GM12875 (cell line): ENCODE measurements around the gene LRIT2.

ENCODE experiments used
- H3K4me3 ChIP-seq: one replicate; pipeline ENCODE4 v1.5.1; 2011; ENCODE audit warnings: low read depth, low read length, control low read depth
- TF ChIP-seq, protein P1 (sequence below): IDR thresholded peaks from 2 replicates; pipeline ENCODE4 v1.5.1; 2011; ENCODE audit warnings: low read depth, mild to moderate bottlenecking, control low read depth, inconsistent platforms, low read length, moderate library complexity, borderline replicate concordance; ENCODE audit not compliant: insufficient read depth

The LRIT2 gene, protein sequence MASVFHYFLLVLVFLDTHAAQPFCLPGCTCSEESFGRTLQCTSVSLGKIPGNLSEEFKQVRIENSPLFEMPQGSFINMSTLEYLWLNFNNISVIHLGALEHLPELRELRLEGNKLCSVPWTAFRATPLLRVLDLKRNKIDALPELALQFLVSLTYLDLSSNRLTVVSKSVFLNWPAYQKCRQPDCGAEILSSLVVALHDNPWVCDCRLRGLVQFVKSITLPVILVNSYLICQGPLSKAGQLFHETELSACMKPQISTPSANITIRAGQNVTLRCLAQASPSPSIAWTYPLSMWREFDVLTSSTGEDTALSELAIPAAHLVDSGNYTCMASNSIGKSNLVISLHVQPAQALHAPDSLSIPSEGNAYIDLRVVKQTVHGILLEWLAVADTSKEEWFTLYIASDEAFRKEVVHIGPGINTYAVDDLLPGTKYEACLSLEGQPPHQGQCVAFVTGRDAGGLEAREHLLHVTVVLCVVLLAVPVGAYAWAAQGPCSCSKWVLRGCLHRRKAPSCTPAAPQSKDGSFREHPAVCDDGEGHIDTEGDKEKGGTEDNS

DNA sequence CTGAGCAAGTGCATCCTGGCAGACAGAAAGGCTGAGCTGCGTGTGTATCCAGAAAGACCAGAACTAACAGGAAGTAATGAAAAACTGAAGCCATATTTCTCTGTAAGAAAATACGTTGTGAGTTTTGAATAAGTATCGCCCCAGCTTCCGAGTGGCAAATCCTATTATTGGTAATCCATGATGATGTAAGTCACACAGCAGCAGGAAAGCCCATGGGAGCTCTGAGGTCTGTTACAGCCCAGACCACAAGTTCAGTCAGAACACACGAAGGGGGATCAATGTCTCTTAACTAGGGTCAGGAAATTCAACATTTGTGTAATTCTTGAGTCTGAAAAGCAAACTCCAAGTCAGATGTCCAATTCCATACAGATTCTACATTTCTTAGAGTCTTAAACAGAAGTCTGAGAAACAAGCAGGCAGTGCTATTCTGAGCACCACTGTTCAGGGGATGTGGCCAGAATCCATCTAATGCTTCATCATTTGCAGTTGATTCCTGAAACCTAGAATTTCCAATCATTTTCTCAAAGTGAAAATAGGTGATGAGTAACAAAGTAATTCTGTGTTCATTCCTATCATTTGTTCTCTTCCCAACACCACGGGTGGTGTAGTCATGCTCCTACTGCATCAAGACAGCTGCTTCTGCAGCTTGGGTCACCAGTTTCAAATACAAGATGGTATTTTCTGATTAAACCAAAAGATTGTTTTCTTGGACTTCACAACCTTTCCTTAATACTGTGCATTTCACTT is at the start of gene LRIT2:
Gene LRIT2 (minus strand): TSS at position 118 of the 747 bp plus-strand sequence. CDS start 24 bp downstream, at position 94.
- no peak within 1 kb of the TSS for H3K4me3 ChIP-seq
- TF ChIP-seq, protein P1, sequence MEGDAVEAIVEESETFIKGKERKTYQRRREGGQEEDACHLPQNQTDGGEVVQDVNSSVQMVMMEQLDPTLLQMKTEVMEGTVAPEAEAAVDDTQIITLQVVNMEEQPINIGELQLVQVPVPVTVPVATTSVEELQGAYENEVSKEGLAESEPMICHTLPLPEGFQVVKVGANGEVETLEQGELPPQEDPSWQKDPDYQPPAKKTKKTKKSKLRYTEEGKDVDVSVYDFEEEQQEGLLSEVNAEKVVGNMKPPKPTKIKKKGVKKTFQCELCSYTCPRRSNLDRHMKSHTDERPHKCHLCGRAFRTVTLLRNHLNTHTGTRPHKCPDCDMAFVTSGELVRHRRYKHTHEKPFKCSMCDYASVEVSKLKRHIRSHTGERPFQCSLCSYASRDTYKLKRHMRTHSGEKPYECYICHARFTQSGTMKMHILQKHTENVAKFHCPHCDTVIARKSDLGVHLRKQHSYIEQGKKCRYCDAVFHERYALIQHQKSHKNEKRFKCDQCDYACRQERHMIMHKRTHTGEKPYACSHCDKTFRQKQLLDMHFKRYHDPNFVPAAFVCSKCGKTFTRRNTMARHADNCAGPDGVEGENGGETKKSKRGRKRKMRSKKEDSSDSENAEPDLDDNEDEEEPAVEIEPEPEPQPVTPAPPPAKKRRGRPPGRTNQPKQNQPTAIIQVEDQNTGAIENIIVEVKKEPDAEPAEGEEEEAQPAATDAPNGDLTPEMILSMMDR, result no peak

DNA sequence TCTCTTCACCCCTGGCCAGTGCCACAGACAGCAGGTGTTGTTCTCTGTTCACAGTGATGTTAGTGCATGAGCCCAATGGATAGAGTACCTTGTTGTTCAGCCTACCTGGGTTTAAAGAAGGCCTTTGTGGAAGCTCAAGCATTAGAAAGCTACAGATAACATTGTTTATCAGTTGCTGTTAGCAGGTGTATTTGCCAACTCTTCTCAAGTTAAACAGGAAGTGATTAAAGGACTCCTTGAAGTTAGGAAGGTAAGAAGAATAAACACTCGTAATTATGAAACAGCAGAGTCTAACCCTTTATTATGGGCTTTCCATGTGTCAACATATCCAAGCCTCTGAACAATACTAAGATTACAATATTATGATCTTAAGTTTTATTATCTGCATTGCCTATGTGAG is 45.4 kb upstream of the LRIT2 start:
- TF ChIP-seq, protein P1, result no peak
- no peak overlapping the region for H3K4me3 ChIP-seq

DNA sequence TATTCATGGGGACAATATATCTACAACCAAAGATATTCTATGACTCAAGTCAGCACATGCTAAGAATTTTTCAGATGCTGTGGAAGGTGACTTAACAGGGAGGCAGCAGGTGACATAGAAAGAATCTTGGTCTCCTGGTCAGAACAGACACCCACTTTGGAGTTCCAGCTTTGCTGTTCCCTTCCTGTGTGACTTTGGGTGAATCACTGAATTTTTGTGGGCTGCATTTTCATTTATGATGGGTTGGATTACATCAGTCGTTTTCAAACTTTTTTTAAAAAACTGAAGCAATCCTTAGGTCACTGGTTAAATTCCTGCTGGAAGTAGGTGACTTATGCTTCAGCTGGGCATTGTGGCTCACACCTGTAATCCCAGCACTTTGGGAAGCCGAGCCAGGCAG is 44.4 kb upstream of the LRIT2 start:
- TF ChIP-seq, protein P1, result no peak
- no peak overlapping the region for H3K4me3 ChIP-seq

DNA sequence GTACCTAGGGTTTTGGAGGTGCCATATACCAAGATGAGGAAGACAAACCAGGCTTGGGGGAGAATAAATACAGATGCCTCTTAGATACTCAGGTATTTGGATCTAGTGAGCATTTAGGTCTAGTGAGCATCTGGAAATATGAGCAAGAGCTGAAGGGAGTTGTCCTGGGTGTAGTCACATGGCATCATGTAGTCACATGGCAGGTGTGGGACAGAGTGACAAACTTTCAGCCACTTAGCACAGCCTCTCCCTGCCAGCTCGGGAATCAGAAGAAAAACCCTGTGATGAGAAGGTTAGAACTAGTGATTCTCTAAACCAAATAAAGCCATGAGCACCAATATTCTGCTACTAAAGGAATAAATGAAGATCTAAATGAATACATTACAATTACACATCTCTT is 43.8 kb upstream of the LRIT2 start:
- TF ChIP-seq, protein P1, result no peak
- H3K4me3 ChIP-seq, result no peak overlapping the region

DNA sequence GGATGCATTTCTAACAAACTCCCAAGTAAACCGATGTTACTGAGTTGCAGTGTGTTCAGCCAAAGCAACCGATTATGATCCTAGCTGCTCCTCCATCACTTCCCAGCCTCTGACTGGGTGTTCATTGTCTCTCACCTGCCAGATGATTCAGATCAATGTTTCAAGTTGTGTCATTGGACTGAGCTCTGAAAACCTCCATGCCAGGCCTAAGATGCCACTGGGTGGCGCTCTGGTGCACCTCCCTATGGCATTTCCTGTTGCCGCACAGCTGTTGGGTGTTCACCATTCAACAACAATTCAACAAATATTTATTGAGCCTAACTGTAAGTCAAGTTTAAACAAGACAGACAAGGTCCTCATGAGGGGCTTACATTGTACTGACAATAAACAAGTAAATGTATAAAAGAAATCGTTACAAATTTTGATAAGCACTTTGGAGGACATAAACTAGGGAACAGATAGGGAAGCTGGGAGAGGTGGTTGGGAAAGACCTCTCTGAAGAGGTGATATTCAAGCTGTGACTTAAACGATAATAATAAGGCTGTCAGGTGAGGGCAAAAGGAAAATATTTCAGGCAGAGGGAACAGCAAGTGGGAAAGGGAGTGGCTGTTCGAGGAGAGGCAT is 42.3 kb upstream of the LRIT2 start:
- TF ChIP-seq, protein P1, result peak; percentile 81
- H3K4me3 ChIP-seq, result no peak overlapping the region

DNA sequence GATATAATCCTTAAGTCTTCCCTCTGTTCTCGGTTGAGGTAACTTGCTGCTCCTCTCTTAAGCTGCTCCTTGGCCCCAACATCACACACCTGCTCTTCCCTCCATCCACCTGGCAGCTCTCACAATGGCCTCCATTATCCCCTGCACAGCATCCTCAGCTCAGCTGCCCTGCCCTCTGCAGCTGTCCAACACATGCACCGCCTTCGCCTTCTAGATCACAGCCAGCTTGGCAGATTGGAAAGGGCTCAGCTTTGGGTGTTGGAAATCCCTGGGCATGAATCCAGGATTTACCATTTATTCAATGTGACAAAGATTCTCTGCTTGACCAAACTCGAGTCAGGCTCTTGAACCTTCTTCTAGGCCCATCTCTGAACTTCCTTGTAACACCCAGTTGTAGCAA is 40.1 kb upstream of the LRIT2 start:
- TF ChIP-seq, protein P1, result no peak
- no peak overlapping the region for H3K4me3 ChIP-seq
